ENCODE measurements around the gene ALG11. TPM values are rescaled to one million over a fixed set of nuclear protein-coding genes. Genes with fewer than 3 reads are reported as not detected.
"Not testable (repeated sequence)": the region's sequence is repeated elsewhere in the genome, so short reads cannot be mapped to it uniquely, and the experiment has no call there.

The ALG11 gene
- total RNA-seq, 1 experiment from 2014 or later: 7.3 TPM

DNA sequence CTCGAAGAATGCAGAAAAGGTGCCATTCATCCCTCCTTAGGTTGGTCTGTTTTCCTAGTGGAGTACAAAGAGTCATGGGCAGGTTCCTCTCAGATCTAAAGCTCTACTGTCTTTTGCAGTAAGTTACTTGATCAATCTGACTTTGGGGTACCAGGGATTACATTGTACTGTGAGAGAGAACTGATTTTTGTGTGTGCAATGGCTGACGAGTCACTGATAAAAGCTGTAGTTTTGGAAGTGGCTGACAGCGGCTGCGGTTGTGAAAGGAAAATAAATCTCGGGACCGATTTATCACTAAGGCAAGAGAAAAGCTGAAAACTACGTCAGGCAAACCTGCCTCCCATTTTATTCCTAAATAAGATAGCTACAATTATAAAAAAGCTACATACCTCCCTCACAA is 39.2 kb downstream of the ALG11 start:
- H3K4me3 ChIP-seq (ENCODE audit: low read length): no peak overlapping the region
- CTCF ChIA-PET: no interaction called here
- no peaks in the 10 kb centered on the region for H3K4me1 ChIP-seq (ENCODE audit: insufficient read depth, low read length)
- H3K36me3 ChIP-seq (ENCODE audit: low read depth, low read length): no peaks in the 10 kb centered on the region
- no peaks in the 10 kb centered on the region for H3K27me3 ChIP-seq (ENCODE audit: low read length)
- BruUV-seq (replicated peaks): no TSS peak
- TF ChIP-seq EZH2phosphoT487 (IDR thresholded peaks at IDR 0.05; ENCODE audit: borderline replicate concordance, low read length): no peak
- TF ChIP-seq, protein P1, sequence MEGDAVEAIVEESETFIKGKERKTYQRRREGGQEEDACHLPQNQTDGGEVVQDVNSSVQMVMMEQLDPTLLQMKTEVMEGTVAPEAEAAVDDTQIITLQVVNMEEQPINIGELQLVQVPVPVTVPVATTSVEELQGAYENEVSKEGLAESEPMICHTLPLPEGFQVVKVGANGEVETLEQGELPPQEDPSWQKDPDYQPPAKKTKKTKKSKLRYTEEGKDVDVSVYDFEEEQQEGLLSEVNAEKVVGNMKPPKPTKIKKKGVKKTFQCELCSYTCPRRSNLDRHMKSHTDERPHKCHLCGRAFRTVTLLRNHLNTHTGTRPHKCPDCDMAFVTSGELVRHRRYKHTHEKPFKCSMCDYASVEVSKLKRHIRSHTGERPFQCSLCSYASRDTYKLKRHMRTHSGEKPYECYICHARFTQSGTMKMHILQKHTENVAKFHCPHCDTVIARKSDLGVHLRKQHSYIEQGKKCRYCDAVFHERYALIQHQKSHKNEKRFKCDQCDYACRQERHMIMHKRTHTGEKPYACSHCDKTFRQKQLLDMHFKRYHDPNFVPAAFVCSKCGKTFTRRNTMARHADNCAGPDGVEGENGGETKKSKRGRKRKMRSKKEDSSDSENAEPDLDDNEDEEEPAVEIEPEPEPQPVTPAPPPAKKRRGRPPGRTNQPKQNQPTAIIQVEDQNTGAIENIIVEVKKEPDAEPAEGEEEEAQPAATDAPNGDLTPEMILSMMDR (conservative IDR thresholded peaks at IDR 0.05; ENCODE audit: low read depth, low read length): no peak
- TF ChIP-seq EZH2 (IDR thresholded peaks at IDR 0.05; ENCODE audit: low read length, unreplicated experiment): no peak
- H3F3A ChIP-seq (ENCODE audit: low read length, unreplicated experiment): no peaks in the 10 kb centered on the region
- intact Hi-C loops (cut with micrococcal nuclease): no loop called here
- no peaks in the 10 kb centered on the region for H3K79me2 ChIP-seq (ENCODE audit: low read length)
- H3K4me2 ChIP-seq (ENCODE audit: low read length): no peak overlapping the region
- H3K9ac ChIP-seq (ENCODE audit: low read length): no peak overlapping the region
- no peaks in the 10 kb centered on the region for H4K20me1 ChIP-seq (ENCODE audit: low read length)
- no peaks in the 10 kb centered on the region for H3K9me3 ChIP-seq (ENCODE audit: low read length)
- no peak overlapping the region for H2AFZ ChIP-seq (ENCODE audit: low read length)
- DNase-seq: no peak
- no peak for ATAC-seq
- no peak overlapping the region for H3K27ac ChIP-seq (ENCODE audit: low read length)
- POLR2A ChIA-PET (ENCODE audit: unreplicated experiment): no interaction called here
- no peaks in the 10 kb centered on the region for H3K9me2 ChIP-seq (replicated peaks; ENCODE audit: low read length)

DNA sequence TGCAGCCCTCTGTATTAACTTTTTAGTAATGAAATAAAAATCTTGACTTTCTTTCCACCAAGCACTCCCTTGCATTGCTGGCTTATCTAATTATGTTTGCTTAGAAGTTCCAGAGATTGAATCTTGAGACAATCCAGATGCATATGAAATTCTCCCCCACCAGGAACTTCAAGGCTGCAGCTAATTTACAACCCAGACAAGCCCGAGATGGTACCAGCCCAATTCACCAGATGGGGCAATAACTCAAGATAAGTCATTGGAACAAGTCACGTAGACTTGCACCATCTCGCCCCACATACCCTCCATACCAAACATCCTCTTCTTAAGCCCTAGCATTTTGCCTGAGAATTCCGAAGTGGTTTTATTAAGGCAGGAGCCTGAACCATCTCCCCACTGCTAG is 41.3 kb downstream of the ALG11 start:
- CTCF ChIA-PET: no interaction called here
- H3K9me2 ChIP-seq (replicated peaks; ENCODE audit: low read length): no peaks in the 10 kb centered on the region
- H4K20me1 ChIP-seq (ENCODE audit: low read length): no peaks in the 10 kb centered on the region
- H3K9me3 ChIP-seq (ENCODE audit: low read length): no peaks in the 10 kb centered on the region
- ATAC-seq (no peak), DNase-seq (no peak)
- H3K4me1 ChIP-seq (ENCODE audit: insufficient read depth, low read length): no peaks in the 10 kb centered on the region
- intact Hi-C loops (cut with micrococcal nuclease): no loop called here
- no peak overlapping the region for H3K4me3 ChIP-seq (ENCODE audit: low read length)
- H3K36me3 ChIP-seq (ENCODE audit: low read depth, low read length): no peaks in the 10 kb centered on the region
- H3K4me2 ChIP-seq (ENCODE audit: low read length): no peak overlapping the region
- no peaks in the 10 kb centered on the region for H3K79me2 ChIP-seq (ENCODE audit: low read length)
- H3K27me3 ChIP-seq (ENCODE audit: low read length): no peaks in the 10 kb centered on the region
- no peak overlapping the region for H3K9ac ChIP-seq (ENCODE audit: low read length)
- no peak overlapping the region for H2AFZ ChIP-seq (ENCODE audit: low read length)
- no peak overlapping the region for H3K27ac ChIP-seq (ENCODE audit: low read length)
- no peaks in the 10 kb centered on the region for H3F3A ChIP-seq (ENCODE audit: low read length, unreplicated experiment)
- TF ChIP-seq EZH2phosphoT487 (IDR thresholded peaks at IDR 0.05; ENCODE audit: borderline replicate concordance, low read length) (no peak), EZH2 (IDR thresholded peaks at IDR 0.05; ENCODE audit: low read length, unreplicated experiment) (no peak)
- TF ChIP-seq, protein P1 (conservative IDR thresholded peaks at IDR 0.05; ENCODE audit: low read depth, low read length): no peak
- POLR2A ChIA-PET (ENCODE audit: unreplicated experiment): no interaction called here
- no TSS peak for BruUV-seq (replicated peaks)

DNA sequence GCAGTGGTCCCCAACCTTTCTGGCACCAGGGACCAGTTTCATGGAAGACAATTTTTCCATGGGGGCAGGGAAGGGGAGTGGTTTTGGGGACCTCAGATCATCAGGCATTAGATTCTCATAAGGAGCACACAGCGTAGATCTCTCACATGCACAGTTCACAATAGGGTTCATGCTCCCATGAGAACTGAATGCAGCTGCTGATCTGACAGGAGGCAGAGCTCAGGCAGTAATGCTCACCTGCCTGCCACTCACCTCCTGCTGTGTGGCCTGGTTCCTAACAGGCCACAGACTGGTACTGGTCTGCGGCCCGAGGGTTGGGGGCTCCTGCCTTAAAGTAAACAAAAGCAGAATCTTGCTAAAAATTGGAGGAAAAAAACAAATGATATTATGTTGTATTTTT is 48.9 kb downstream of the ALG11 start:
- H3F3A ChIP-seq (ENCODE audit: low read length, unreplicated experiment); H3K4me1 ChIP-seq (ENCODE audit: insufficient read depth, low read length); H3K4me2 ChIP-seq (ENCODE audit: low read length); H3K27me3 ChIP-seq (ENCODE audit: low read length); H2AFZ ChIP-seq (ENCODE audit: low read length); H3K9me3 ChIP-seq (ENCODE audit: low read length); H3K9me2 ChIP-seq (replicated peaks; ENCODE audit: low read length); intact Hi-C loops (cut with micrococcal nuclease); H3K79me2 ChIP-seq (ENCODE audit: low read length); H3K36me3 ChIP-seq (ENCODE audit: low read depth, low read length); POLR2A ChIA-PET (ENCODE audit: unreplicated experiment); H3K27ac ChIP-seq (ENCODE audit: low read length); BruUV-seq (replicated peaks); H3K9ac ChIP-seq (ENCODE audit: low read length); H3K4me3 ChIP-seq (ENCODE audit: low read length); H4K20me1 ChIP-seq (ENCODE audit: low read length); ATAC-seq; DNase-seq: not testable (repeated sequence)
- CTCF ChIA-PET: interaction anchor here (0.6 kb wide), 1 partner anchor 133 kb away, joined by 4 read pairs; no protein-coding TSS in a partner anchor

Measured in PC-3 (cell line).